HG03039 (cell line): ENCODE data around the gene LRGUK.
"Not testable (repeated sequence)": the region's sequence is repeated elsewhere in the genome, so short reads cannot be mapped to it uniquely, and the experiment has no call there.

Experiments
- ATAC-seq: cut with Tn5 transposase; IDR thresholded peaks from one replicate; pipeline ENCODE4 v1.9.1; 2021; ENCODE audit warnings: mild to moderate bottlenecking, moderate library complexity; ENCODE audit not compliant: unreplicated experiment

LRGUK gene

GRCh38 chr7:134231296-134231695 lies 104.2 kb downstream of the LRGUK start:
- ATAC-seq, result not testable (repeated sequence)

- no peak for ATAC-seq
These were observed 107.1 kb downstream of the LRGUK start for GRCh38 chr7:134234216-134234615.

- no peak for ATAC-seq
These were observed 118.1 kb downstream of the LRGUK start for GRCh38 chr7:134245253-134245652.

GRCh38 chr7:134246347-134246746 lies 119.2 kb downstream of the LRGUK start:
- ATAC-seq, result no peak

- ATAC-seq, result no peak
These were observed 119.6 kb downstream of the LRGUK start for GRCh38 chr7:134246761-134247160.

GRCh38 chr7:134248196-134248595 lies 121.1 kb downstream of the LRGUK start:
- no peak for ATAC-seq

- no peak for ATAC-seq
These were observed 127.2 kb downstream of the LRGUK start for GRCh38 chr7:134254311-134254710.

GRCh38 chr7:134255814-134256213 lies 128.7 kb downstream of the LRGUK start:
- no peak for ATAC-seq

- no peak for ATAC-seq
These were observed 135.2 kb downstream of the LRGUK start for GRCh38 chr7:134262322-134262721.

- ATAC-seq, result no peak
These were observed 149.8 kb downstream of the LRGUK start for GRCh38 chr7:134276951-134277350.

GRCh38 chr7:134278502-134279153 lies 151.5 kb downstream of the LRGUK start:
- ATAC-seq, result no peak

- ATAC-seq, result no peak
These were observed 152.2 kb downstream of the LRGUK start for GRCh38 chr7:134279336-134279735.

GRCh38 chr7:134279898-134280297 lies 152.8 kb downstream of the LRGUK start:
- ATAC-seq, result no peak

- no peak for ATAC-seq
These were observed 153.4 kb downstream of the LRGUK start for GRCh38 chr7:134280508-134280907.

GRCh38 chr7:134284011-134284410 lies 156.9 kb downstream of the LRGUK start:
- ATAC-seq, result no peak

GRCh38 chr7:134284952-134285351 lies 157.8 kb downstream of the LRGUK start:
- ATAC-seq, result no peak

GRCh38 chr7:134287916-134288659 lies 160.9 kb downstream of the LRGUK start:
- no peak for ATAC-seq

GRCh38 chr7:134289423-134289822 lies 162.3 kb downstream of the LRGUK start:
- ATAC-seq, result no peak

GRCh38 chr7:134289841-134290240 lies 162.7 kb downstream of the LRGUK start:
- ATAC-seq, result no peak

GRCh38 chr7:134290286-134290685 lies 163.1 kb downstream of the LRGUK start:
- ATAC-seq, result no peak

- peak; percentile 99 for ATAC-seq
These were observed 166.0 kb downstream of the LRGUK start for GRCh38 chr7:134293002-134293740.

- ATAC-seq, result not testable (repeated sequence)
These were observed 168.8 kb downstream of the LRGUK start for GRCh38 chr7:134295982-134296381.
